Peyer's patch (tissue), 4 donors: ENCODE data around the gene CDH4. TPM values are rescaled to one million over a fixed set of nuclear protein-coding genes. Genes with fewer than 3 reads are reported as not detected.

Experiments
- DNase-seq, 3 donors: peaks; one replicate each; pipeline ENCODE4 v3.0.0-alpha.2; 2017 to 2019
- H3K27ac ChIP-seq, 4 donors: fragments of 200-600 bp; sonication (generic); one replicate each; pipeline ENCODE4 v1.5.1; 2016 to 2019
- H3K27me3 ChIP-seq, 2 donors: fragments of 200-600 bp; sonication (generic); one replicate each; pipeline ENCODE4 v1.5.1; 2019
- H3K36me3 ChIP-seq, 3 donors: fragments of 200-600 bp; sonication (generic); one replicate each; pipeline ENCODE4 v1.5.1; 2016 to 2019
- H3K4me1 ChIP-seq, 4 donors: fragments of 200-600 bp; sonication (generic); one replicate each; pipeline ENCODE4 v1.5.1; 2016 to 2019
- H3K4me3 ChIP-seq, 4 donors: fragments of 200-600 bp; sonication (generic); 1 replicate in 3 of 4; 2 replicates in 1 of 4; pipeline ENCODE4 v1.5.1; 2016 to 2019; ENCODE audit warnings: mild to moderate bottlenecking in 1 of 4
- H3K9me3 ChIP-seq, 4 donors: fragments of 200-600 bp; sonication (generic); one replicate each; pipeline ENCODE4 v1.5.1; 2016 to 2019; ENCODE audit warnings: mild to moderate bottlenecking in 1 of 4
- POLR2A ChIP-seq, 2 donors: fragments of 450-650 bp; IDR thresholded peaks; one replicate each; pipeline ENCODE4 v1.5.1; 2017; ENCODE audit warnings: antibody characterized with exemption in 2 of 2, mild to moderate bottlenecking in 2 of 2, moderate library complexity in 2 of 2
- total RNA-seq, 4 donors: library from RNA; depleted of rRNA; stranded (reverse); fragments of >200 nt; gene quantifications; one replicate each; pipeline ENCODE4 v1.1.0, GENCODE V29; 2016
- TF ChIP-seq, protein P1 (sequence below), 6 experiments: fragments of 450-650 bp in 4 of 6; fragments of 200-600 bp in 2 of 6; sonication (generic) in 1 of 6; IDR thresholded peaks; one replicate each; pipeline ENCODE4 v1.5.1; 2017 to 2019; ENCODE audit warnings: antibody characterized with exemption in 6 of 6, mild to moderate bottlenecking in 3 of 6, moderate library complexity in 1 of 6

Gene CDH4
- total RNA-seq, 4 donors from 2014 or later, result 0.27 TPM; not detected in 3

- no peaks in the 10 kb centered on the region for H3K36me3 ChIP-seq
- no peak for DNase-seq
- no peaks in the 10 kb centered on the region for H3K27me3 ChIP-seq
- H3K27ac ChIP-seq, result no peak overlapping the region
- TF ChIP-seq, protein P1, sequence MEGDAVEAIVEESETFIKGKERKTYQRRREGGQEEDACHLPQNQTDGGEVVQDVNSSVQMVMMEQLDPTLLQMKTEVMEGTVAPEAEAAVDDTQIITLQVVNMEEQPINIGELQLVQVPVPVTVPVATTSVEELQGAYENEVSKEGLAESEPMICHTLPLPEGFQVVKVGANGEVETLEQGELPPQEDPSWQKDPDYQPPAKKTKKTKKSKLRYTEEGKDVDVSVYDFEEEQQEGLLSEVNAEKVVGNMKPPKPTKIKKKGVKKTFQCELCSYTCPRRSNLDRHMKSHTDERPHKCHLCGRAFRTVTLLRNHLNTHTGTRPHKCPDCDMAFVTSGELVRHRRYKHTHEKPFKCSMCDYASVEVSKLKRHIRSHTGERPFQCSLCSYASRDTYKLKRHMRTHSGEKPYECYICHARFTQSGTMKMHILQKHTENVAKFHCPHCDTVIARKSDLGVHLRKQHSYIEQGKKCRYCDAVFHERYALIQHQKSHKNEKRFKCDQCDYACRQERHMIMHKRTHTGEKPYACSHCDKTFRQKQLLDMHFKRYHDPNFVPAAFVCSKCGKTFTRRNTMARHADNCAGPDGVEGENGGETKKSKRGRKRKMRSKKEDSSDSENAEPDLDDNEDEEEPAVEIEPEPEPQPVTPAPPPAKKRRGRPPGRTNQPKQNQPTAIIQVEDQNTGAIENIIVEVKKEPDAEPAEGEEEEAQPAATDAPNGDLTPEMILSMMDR (IDR thresholded peaks at IDR 0.05), result no peak
- TF ChIP-seq POLR2A (IDR thresholded peaks at IDR 0.05), result no peak
- no peaks in the 10 kb centered on the region for H3K4me1 ChIP-seq
- no peaks in the 10 kb centered on the region for H3K9me3 ChIP-seq
- H3K4me3 ChIP-seq, result no peak overlapping the region
Measured at GRCh38 chr20:61408951-61409740, 157.1 kb downstream of the CDH4 start.

DNA sequence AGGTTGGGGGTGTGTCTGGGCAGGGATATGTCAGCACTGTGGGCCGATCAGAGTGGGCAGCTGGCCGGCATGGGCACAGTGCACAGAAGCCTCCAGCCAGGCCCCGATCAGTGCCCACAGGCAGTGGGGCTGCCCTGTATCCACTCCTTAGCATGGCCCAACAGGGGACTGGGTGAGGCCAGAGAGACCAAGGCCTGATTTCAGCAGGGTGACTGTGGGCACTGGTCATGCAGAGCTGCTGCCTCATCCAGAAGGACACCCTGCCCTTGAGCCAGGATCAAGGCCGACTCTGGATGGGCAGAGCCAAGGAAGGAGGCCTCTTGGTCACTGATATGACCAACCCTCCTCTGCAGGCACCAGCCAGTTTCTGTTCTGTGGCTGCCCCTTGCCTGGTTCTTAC, 159.7 kb downstream of the CDH4 start:
- H3K36me3 ChIP-seq, result no peaks in the 10 kb centered on the region
- H3K4me3 ChIP-seq, result no peak overlapping the region
- no peak for DNase-seq
- H3K9me3 ChIP-seq, result no peaks in the 10 kb centered on the region
- no peak for TF ChIP-seq POLR2A (IDR thresholded peaks at IDR 0.05)
- TF ChIP-seq, protein P1 (IDR thresholded peaks at IDR 0.05), result no peak
- H3K4me1 ChIP-seq, result no peaks in the 10 kb centered on the region
- H3K27ac ChIP-seq, result no peak overlapping the region
- H3K27me3 ChIP-seq, result no peaks in the 10 kb centered on the region

- Histone ChIP-seq H3K27me3 (no peaks in the 10 kb centered on the region), H3K9me3 (no peaks in the 10 kb centered on the region), H3K4me3 (no peak overlapping the region), H3K27ac (no peak overlapping the region), H3K36me3 (no peaks in the 10 kb centered on the region), H3K4me1 (no peaks in the 10 kb centered on the region)
- DNase-seq, result no peak
- no peak for TF ChIP-seq POLR2A (IDR thresholded peaks at IDR 0.05)
- TF ChIP-seq, protein P1 (IDR thresholded peaks at IDR 0.05), result no peak
Measured at GRCh38 chr20:61413752-61414151, 161.7 kb downstream of the CDH4 start.

DNA sequence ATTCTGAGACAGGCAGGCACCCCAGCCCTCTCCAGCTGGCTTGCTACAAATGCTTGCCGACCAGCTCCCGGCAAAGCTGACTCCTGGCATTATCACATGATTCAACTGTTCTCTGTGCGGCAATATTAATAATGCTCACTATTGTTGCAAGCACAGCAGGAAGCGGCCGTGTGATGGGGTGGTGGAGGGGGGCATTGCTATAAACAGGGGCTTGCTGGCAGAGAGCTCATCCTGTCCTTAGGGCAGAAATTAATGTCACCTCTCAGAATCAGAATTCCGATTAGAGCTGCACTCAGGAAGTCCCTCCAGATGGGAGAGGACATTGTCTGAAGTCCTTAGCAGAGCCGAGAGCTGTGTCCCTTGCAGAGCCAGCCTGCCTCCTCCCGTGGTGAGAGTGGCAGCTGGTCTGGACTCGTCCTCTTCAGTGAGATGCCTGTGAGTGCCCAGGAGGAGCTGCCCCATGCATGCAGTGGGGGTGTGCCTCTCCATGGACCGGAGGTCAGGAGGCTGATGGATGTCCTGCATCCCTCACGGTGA, 162.5 kb downstream of the CDH4 start:
- Histone ChIP-seq H3K36me3 (no peaks in the 10 kb centered on the region), H3K4me3 (no peak overlapping the region), H3K4me1 (no peaks in the 10 kb centered on the region), H3K27me3 (no peaks in the 10 kb centered on the region), H3K9me3 (no peaks in the 10 kb centered on the region), H3K27ac (no peak overlapping the region)
- no peak for TF ChIP-seq POLR2A (IDR thresholded peaks at IDR 0.05)
- TF ChIP-seq, protein P1 (IDR thresholded peaks at IDR 0.05), result no peak
- DNase-seq, result no peak

DNA sequence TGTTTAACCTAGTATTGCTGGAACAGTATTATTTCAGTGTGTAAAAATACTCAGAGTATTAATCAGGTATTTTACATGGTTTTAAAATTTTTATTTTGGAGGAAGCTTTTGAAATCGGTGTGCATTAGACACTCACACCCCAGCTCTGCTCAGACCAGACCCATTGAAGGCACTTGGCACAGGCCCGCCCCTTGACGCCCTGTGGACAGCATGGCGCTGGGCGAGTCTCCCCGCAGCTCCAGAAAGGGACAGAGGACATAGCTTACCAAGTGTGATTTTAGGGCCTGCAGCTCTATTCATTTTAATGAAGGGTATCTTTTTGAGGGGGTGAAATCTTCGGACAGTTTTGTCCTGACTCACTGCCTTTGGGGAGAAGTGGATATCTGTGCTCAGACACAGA, 164.5 kb downstream of the CDH4 start:
- H3K27ac ChIP-seq, result no peak overlapping the region
- no peak overlapping the region for H3K4me3 ChIP-seq
- TF ChIP-seq POLR2A (IDR thresholded peaks at IDR 0.05), result no peak
- TF ChIP-seq, protein P1 (IDR thresholded peaks at IDR 0.05), result no peak
- DNase-seq, result no peak
- H3K27me3 ChIP-seq, result no peaks in the 10 kb centered on the region
- no peaks in the 10 kb centered on the region for H3K4me1 ChIP-seq
- no peaks in the 10 kb centered on the region for H3K9me3 ChIP-seq
- H3K36me3 ChIP-seq, result no peaks in the 10 kb centered on the region
